ENCODE results near the gene VEGFA.

GRCh38 chr6:43810965-43811732, 41.1 kb downstream of the VEGFA start:
- TF ChIP-seq CTCF (IDR thresholded peaks at IDR 0.05) (no peak), EP300 (IDR thresholded peaks at IDR 0.05) (no peak)
